ENCODE results near the gene MAN2A1.

- TF ChIP-seq CTCF (IDR thresholded peaks at IDR 0.05) (no peak), POLR2A (IDR thresholded peaks at IDR 0.05) (no peak)
Observed at GRCh38 chr5:109865637-109866036, 175.9 kb downstream of the MAN2A1 start.
